Mucosa of descending colon (tissue), 3 donors: Measurements from ENCODE around the gene FBXL13. TPM values are rescaled to one million over a fixed set of nuclear protein-coding genes. Genes with fewer than 3 reads are reported as not detected.

Source experiments
- ATAC-seq: fragments of 200-7000 bp; cut with Tn5 transposase; one replicate; pipeline ENCODE4 v1.9.1; 2020; ENCODE audit warnings: mild to moderate bottlenecking, moderate library complexity
- DNase-seq, 3 donors: peaks; one replicate each; pipeline ENCODE4 v3.0.0-alpha.2; 2020
- H3K36me3 ChIP-seq: fragments of 200-600 bp; one replicate; pipeline ENCODE4 v1.8.0; 2021; ENCODE audit warnings: low read depth, mild to moderate bottlenecking
- H3K4me1 ChIP-seq: fragments of 200-600 bp; one replicate; pipeline ENCODE4 v1.8.0; 2021; ENCODE audit warnings: low read depth, mild to moderate bottlenecking
- H3K4me3 ChIP-seq: fragments of 200-600 bp; one replicate; pipeline ENCODE4 v1.8.0; 2021; ENCODE audit warnings: mild to moderate bottlenecking
- H3K9me3 ChIP-seq: fragments of 200-600 bp; one replicate; pipeline ENCODE4 v1.8.0; 2021; ENCODE audit warnings: mild to moderate bottlenecking
- CTCF ChIP-seq: fragments of 200-600 bp; IDR thresholded peaks from one replicate; pipeline ENCODE4 v1.8.0; 2022; ENCODE audit warnings: antibody characterized with exemption, mild to moderate bottlenecking
- intact Hi-C, 2 donors: fragments of 100-400 bp; cut with DNase I in 1 of 2; cut with micrococcal nuclease in 1 of 2; formaldehyde crosslinking; loops; one replicate each; pipeline versions ENCODE4 v1.11.0 to v1.11.1; 2022; cut with DNase I, micrococcal nuclease
- total RNA-seq, 3 donors: library from RNA; stranded (reverse); fragmentation: NEBNext Ultra II Directional in 2 of 3; extraction: Animal tissue kit (Norgen Biotek cat#: 25700) in 2 of 3; gene quantifications; one replicate each; pipeline versions ENCODE4 v1.2.1 to v1.2.4, GENCODE V29; 2021 to 2023
- donor health status: DM: no; HTN: no; CAD: no; lungs with moderate emphysema.
- donor health status: DM: no; HTN: no; CAD: no.
- donor health status: DM: no; HTN: yes; CAD: no.

The FBXL13 gene
- total RNA-seq, 3 donors from 2014 or later, result 0.65 to 1.8 (median 0.78) TPM

- no peaks in the 10 kb centered on the region for H3K36me3 ChIP-seq
- ATAC-seq (peak; percentile 76), DNase-seq (no peak)
- no peak for TF ChIP-seq CTCF
- no peak overlapping the region for H3K4me3 ChIP-seq
- no peaks in the 10 kb centered on the region for H3K9me3 ChIP-seq
- intact Hi-C loops, result no loop called here
- H3K4me1 ChIP-seq, result no peaks in the 10 kb centered on the region
Measured at GRCh38 chr7:102875700-102876295, 198.8 kb downstream of the FBXL13 start.

- H3K4me3 ChIP-seq, result no peak overlapping the region
- H3K4me1 ChIP-seq, result no peaks in the 10 kb centered on the region
- H3K9me3 ChIP-seq, result no peaks in the 10 kb centered on the region
- DNase-seq, result no peak
- intact Hi-C loops, result no loop called here
- H3K36me3 ChIP-seq, result no peaks in the 10 kb centered on the region
- TF ChIP-seq CTCF, result no peak
- ATAC-seq, result no peak
Measured at GRCh38 chr7:102874966-102875365, 199.6 kb downstream of the FBXL13 start.

GRCh38 chr7:102874166-102874829 lies 200.3 kb downstream of the FBXL13 start:
- peak; percentile 56 for ATAC-seq
- intact Hi-C loops, result no loop called here
- H3K4me3 ChIP-seq, result no peak overlapping the region
- TF ChIP-seq CTCF, result no peak
- H3K9me3 ChIP-seq, result no peaks in the 10 kb centered on the region
- no peaks in the 10 kb centered on the region for H3K4me1 ChIP-seq
- no peaks in the 10 kb centered on the region for H3K36me3 ChIP-seq
- DNase-seq, result no peak

GRCh38 chr7:102873470-102874165 lies 201.0 kb downstream of the FBXL13 start:
- Histone ChIP-seq H3K4me3 (no peak overlapping the region), H3K4me1 (no peaks in the 10 kb centered on the region), H3K36me3 (no peaks in the 10 kb centered on the region), H3K9me3 (no peaks in the 10 kb centered on the region)
- intact Hi-C loops, result no loop called here
- no peak for TF ChIP-seq CTCF
- DNase-seq (no peak), ATAC-seq (no peak)

GRCh38 chr7:102872460-102872859 lies 202.1 kb downstream of the FBXL13 start:
- intact Hi-C loops, result no loop called here
- DNase-seq (no peak), ATAC-seq (no peak)
- no peak for TF ChIP-seq CTCF
- no peaks in the 10 kb centered on the region for H3K36me3 ChIP-seq
- no peak overlapping the region for H3K4me3 ChIP-seq
- H3K4me1 ChIP-seq, result no peaks in the 10 kb centered on the region
- H3K9me3 ChIP-seq, result no peaks in the 10 kb centered on the region
